GM18505 (cell line): ENCODE results near the gene RDH14.

ENCODE experiments used
- ATAC-seq: cut with Tn5 transposase; IDR thresholded peaks from one replicate; pipeline ENCODE4 v1.9.1; 2021; ENCODE audit not compliant: unreplicated experiment
- POLR2A ChIP-seq: IDR thresholded peaks from 4 replicates; pipeline ENCODE4 v1.6.1; 2011; ENCODE audit warnings: borderline replicate concordance; ENCODE audit not compliant: insufficient read depth, insufficient read length; ENCODE audit errors: extremely low read depth

The RDH14 gene

GRCh38 chr2:18589354-18589753 is 28.9 kb upstream of the RDH14 start, which contains the start of gene NT5C1B:
Gene NT5C1B, minus strand, starts transcription at chr2:18589569. Its CDS starts 101 bp downstream, at chr2:18589468.
- no peak for ATAC-seq
- no peak for TF ChIP-seq POLR2A

- TF ChIP-seq POLR2A: no peak
- no peak for ATAC-seq
Measured at GRCh38 chr2:18588802-18589201, 28.3 kb upstream of the RDH14 start.

DNA sequence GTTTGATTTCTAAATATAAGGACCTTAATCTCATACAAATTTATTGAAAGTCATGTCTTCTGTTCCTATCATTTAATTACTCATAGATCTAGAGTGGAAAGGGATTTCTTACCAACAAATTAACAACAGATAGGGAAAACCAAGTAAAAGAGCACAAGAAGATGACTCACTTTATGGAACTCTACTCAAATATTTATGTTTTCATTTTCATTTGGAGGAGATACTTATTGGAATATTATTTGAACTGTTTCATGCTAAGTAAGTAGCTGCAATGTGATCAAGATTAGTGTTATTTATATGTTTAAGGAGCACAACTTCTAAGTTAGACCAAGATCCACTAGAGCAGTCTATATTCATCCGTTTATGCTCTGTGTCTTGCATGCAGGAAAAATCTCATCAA is 27.6 kb upstream of the RDH14 start:
- no peak for TF ChIP-seq POLR2A
- ATAC-seq: no peak

DNA sequence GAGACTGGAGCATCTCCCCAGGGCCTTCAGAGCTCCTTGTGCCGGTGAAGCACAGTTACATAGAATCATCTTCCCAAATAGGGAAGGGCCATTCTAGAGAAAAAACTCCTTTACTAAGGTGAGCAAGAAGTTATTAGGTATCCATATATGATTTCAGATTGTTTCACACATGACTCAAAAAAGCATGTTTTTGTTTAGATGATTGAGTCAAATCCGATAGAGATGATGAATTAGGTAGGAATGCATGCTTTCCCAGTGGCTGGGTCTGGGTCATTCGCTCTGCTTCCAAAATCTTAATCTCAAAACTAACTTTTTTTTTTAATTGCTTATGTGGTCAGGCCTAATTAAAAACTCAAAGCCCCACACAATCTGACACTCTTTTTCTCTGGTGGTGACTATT is 25.1 kb upstream of the RDH14 start:
- no peak for TF ChIP-seq POLR2A
- ATAC-seq: no peak

DNA sequence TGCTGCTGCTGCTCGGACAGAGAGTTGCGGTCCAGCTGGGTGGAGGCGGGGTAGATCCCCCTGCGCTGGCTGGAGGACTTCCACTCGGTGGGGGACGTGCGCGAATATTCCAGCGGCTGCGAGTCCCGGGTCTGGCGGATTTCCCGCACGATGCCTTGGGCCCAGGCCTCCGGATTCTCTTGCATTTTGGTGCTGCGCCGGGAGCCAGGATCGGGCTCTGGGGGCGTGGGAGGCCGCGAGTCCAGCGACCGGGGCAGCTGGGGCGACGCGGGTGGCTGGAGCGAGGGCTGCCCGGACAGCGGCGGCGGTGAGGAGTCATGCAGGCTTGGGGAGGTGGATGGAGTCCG is 24.1 kb upstream of the RDH14 start:
- TF ChIP-seq POLR2A: no peak
- ATAC-seq: no peak

- TF ChIP-seq POLR2A: no peak
- ATAC-seq: no peak
Measured at GRCh38 chr2:18583905-18584607, 23.6 kb upstream of the RDH14 start.

DNA sequence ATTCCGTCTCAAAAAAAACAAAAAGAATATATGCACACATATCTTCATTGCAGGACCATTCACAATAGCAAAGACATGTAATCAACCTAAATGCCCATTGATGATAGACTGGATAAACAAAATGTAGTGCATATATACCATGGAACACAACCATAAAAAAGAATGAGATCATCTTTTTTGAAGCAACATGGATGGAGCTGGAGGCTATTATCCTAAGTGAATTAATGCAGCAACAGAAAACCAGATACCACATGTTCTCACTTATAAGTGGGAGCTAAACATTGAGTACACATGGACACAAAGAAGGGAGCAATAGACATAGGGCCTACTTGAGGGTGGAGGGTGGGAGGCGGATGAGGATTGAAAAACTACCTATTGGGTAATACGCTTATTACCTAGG is 20.2 kb upstream of the RDH14 start:
- no peak for ATAC-seq
- no peak for TF ChIP-seq POLR2A

DNA sequence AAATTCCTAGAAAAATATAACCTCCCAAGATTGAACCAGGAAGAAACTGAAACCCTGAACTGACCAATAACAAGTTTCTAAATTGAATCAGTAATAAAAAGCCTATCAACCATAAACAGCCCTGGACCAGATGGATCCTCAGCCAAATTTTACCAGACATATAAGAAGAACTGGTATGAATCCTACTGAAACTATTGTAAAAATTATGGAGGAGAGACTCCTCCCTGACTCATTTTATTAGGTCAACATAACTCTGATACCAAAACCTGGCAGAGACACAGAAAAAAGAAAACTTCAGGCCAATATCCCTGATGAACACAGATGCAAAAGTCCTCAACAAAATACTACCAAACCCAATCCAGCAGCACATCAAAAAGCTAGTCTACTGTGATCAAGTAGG is 17.6 kb upstream of the RDH14 start:
- no peak for TF ChIP-seq POLR2A
- ATAC-seq: no peak

GRCh38 chr2:18566145-18566769 is 5.8 kb upstream of the RDH14 start:
- TF ChIP-seq POLR2A: no peak
- ATAC-seq: no peak

DNA sequence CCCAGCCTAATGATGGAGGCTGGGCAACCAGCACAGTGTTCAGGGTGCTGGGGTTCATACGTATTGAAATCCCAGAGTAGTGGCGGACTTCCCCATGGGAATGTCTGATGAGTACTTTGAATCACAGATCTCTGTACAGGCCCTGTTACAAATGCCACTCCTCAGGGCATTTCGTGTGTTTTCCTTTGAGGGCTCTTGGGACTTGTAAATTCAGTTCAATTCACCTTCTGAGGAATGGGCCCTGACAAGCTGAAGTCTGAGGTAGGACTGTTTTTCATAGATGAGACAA is 288 bp upstream of the RDH14 start:
- TF ChIP-seq POLR2A: peak; percentile 40
- no peak for ATAC-seq

GRCh38 chr2:18559531-18560030 is 872 bp downstream of the RDH14 start:
- no peak for ATAC-seq
- TF ChIP-seq POLR2A: no peak

DNA sequence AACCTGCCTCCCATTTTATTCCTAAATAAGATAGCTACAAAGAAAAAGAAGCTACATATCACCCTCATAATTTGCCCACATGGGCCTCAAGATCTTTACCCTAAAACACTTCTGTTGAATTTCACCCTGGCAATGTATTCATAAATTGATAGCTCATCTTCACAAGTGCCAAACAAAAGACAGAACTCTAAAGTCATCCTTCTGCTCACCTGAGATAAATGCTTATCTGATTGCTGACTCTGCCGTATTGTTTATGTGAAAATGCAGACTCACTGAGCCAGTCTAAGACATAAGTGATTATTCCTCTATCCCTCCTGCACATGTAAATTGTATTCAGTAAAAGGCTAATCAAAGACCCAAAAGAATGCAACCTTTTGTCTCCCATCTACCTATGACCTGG is 2.0 kb downstream of the RDH14 start:
- no peak for ATAC-seq
- no peak for TF ChIP-seq POLR2A

GRCh38 chr2:18557121-18557520 is 3.3 kb downstream of the RDH14 start:
- ATAC-seq: no peak

DNA sequence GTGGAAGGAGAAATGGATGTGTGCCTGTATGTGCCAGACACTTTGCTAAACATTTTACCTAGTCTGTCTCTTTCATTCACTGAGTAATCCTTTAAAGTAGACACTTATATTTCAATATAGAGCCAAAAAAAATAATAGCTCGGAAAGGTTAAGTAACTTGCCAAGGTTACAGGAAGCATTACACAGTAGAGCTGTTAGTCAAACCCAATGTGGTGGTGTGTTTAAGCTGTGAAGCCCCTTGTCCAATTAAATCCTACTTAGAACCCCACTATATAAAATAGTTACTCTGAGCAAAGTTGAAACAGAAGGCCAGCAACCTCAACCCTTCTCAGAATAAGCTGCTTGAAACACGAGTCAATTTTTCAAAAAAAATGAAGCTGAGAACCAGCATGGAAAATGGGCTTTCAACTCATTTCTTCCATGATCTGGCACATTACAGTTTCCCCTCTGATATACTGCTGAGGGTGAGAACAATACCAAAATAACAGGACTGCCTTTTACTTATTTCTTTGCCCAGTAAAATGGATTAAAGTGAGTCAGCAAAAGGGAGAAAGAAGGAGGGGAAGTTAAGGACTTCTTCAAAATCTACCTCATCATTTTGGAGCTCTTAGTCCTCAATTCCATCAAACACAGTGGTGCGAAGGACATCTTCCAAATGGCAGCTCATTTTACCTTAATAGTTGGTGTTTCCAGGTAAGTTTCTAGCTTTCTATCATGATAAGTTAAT is 7.9 kb downstream of the RDH14 start:
- TF ChIP-seq POLR2A: no peak
- ATAC-seq: no peak

More at GRCh38 chr2:18557121-18557520, 3.3 kb downstream of the RDH14 start:
- no peak for TF ChIP-seq POLR2A
